Activated CD4-positive, alpha-beta T cell treated with anti-CD3 and anti-CD28 coated beads, Interleukin-2, amount 50 U/mL, for 1 hour (primary cell): ENCODE results near the gene DDO.

ENCODE experiments used
- DNase-seq: peaks from one replicate; pipeline ENCODE4 v3.0.0-alpha.2; 2020

DDO gene

DNA sequence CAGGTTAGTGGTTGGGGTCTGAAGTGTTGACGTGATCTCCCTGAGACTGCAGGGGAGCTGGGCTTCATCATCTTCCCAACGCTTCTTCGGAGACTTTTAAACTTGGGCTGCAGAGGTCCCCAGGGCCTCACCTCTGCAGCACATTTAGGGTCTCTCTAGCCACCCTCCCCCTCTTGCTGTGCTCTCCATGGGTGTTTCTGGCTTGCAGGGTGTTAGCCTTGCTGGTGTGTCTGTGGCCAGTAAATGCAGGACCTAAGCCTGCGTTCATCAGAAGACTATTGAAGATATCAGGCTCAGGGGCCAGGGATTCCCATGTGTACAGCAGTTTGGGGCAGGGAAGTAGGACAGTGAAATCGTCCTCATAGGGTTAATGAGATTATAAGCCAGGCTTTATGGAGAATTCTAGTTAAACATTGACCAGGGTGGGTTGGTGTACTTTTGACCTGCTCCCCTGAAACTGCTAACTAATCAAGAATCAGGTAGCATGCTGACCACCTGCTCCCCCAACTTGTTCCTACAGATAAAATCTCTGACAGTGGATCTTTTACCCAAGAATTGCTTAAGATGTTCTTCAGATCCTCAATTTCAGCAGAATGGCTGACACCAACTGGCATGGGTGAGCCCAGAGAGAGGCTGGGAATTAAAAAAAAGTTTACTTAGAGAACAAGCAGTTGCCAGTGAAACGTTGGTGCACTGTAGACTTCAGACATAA is 3.8 kb upstream of the DDO start:
- DNase-seq = no peak

- DNase-seq = no peak
These were observed 3.2 kb upstream of the DDO start for GRCh38 chr6:110418594-110418993.

GRCh38 chr6:110414669-110415068 is 706 bp downstream of the DDO start:
- no peak for DNase-seq

DNA sequence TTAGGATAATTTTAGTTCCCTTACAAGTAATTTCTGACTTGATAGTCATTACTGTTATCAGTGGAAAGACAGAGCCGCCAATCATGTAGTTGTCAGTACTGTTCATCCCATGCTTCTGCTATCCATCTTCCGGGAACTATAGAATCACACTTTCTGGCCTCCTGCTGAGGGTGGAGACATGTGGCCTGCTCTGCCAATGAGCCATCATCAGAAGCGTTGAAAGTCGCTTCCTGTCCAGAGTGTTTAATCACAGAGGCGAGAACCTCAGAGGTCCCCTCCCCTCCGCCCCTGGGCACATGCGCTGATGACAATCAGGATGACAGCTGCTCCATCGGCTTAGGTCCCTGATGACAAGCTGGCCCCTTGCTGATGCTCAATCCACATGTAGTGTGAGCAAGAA is 3.0 kb downstream of the DDO start:
- DNase-seq = no peak

GRCh38 chr6:110410511-110410910 is 4.9 kb downstream of the DDO start:
- DNase-seq = no peak

DNA sequence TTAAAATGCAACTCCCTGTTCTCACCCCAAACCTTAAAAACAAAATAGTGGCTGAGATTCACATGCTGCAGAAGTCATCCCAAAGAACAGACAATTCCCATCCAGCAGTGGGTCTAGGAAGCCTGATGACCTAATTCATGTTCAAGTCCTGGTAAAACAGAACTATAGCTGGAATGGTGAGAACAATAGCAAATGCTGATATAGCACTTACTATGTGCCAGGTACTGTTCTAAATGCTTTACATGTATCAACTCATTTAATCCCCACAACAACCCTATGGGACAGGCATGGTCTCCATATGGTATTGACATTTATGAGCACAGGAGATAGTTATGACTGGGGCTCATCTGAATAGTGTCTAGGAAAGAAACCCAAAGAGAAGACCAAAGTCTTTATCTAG is 5.6 kb downstream of the DDO start:
- no peak for DNase-seq

- no peak for DNase-seq
These were observed 6.5 kb downstream of the DDO start for GRCh38 chr6:110408901-110409300.

- DNase-seq = no peak
These were observed 10.8 kb downstream of the DDO start for GRCh38 chr6:110404607-110405006.

DNA sequence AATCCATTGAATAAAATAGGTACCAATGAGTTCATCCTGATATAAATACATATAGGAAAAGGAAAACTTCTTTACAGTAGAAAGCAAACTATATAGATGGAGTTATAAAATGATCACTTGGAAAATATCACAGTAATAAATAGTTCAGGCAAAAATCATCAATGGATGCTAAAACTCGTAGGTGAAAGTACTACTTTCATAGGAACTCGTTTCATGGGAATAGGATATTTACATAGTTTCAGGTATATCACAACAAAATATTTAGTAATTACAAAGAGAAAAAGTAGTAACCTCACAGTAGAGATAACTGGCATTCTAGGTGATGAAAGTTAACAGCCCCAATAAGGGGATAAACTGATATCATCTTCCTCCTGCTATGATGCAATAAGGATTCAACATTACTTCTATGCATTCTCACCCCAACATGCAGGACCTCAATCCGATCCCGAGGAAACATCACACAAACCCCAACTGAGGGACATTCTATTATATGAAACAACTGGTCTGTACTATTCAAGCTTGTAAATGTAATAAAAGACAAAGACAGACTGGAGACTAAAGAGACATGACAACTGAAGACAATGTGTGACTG is 13.7 kb downstream of the DDO start:
- DNase-seq = no peak

DNA sequence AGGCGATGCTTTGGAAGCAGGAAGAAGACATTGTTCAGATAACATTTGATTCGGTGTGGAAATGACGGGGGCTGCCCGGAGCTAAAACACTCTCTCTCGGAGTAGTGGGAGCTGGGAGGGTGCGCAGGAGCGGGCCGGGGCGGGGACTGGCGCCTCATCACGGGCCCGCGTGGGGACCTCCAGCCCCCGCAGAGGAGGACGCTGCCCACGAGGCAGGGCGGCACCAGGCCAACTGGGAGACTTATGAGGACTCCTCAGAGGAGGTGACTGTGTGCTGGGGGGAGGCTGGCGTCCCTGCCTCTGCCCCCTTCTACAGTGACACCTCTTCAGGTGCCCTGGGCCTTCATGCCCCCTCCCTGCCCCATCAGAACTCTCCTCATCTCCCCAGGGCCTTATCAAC is 15.2 kb downstream of the DDO start:
- no peak for DNase-seq

- no peak for DNase-seq
These were observed 15.9 kb downstream of the DDO start for GRCh38 chr6:110399219-110400071.

- no peak for DNase-seq
These were observed 16.6 kb downstream of the DDO start for GRCh38 chr6:110398778-110399177.

GRCh38 chr6:110395221-110395620 is 20.2 kb downstream of the DDO start:
- DNase-seq = no peak

DNA sequence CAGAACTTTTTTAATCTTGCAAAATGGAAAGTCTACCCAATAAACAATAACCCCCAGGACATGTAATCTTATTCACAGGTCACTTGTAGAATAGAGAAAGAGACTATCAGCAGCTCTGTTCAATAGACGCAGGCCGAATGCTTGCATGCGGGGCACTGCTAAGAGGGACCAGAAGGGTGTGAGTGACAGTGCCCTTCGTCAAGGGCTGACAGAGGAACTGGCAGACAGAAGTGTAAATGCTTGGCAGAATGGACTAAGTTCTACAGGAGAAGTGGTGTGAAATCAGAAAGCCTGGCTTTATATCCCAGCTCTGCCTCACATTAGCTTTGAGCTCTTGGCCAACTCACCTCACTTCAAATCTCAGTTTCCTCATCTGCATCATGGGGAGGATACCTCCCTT is 21.0 kb downstream of the DDO start:
- no peak for DNase-seq

DNA sequence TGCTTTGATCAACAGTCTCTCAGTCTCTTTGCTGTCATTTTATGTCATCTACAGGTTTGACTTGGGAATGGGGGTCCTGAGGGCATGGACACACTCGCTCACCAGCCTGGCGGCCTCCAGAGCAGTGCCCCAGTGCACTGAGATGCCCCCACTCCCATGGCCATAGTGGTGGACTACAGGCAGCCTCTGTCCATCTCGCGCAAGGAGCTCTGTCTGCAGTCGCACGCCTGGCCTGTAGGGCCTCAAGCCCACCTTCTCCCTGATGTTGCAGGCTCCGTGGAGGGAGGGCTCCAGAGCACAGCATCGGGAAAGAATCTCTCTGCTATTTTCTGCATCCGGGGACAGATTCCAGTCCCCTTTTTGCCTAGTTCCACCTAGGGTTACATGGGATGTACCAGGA is 22.6 kb downstream of the DDO start:
- DNase-seq = no peak

GRCh38 chr6:110390404-110390803 is 25.0 kb downstream of the DDO start:
- DNase-seq = no peak

DNA sequence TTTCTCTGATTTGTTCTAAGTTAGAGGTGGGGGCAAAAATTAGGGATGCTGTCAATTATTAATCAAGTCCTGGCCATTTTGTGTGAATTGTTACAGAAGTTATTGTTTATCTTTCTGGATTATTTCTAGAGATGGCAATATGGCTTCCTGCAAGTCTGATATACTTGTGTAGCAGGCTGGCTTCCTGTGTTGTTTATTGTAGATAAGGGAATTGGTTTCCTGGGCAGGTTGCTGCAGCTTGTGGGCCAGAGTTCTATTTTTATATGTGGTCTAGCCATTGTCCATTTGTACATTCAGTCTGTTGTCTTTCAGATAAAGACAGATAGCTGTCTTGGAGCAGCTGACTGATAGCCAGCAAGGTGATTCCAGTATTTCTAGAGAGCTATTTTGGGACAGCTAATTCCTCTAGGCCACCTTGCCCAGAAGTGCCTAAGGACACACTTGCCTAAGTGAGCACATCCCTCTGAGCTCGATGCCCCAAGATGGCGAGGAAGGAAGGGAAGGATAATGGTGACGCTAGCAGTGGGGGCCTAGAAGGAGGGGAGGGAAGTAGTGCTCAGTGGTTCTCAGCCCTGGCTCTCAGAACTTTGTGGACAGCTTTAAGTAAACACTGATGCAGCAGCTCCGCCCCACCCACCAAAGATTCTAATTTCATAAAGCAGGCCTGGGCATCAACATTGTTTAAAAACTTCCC is 25.5 kb downstream of the DDO start:
- DNase-seq = no peak

GRCh38 chr6:110387986-110388385 is 27.4 kb downstream of the DDO start:
- no peak for DNase-seq

GRCh38 chr6:110385458-110385863 is 29.9 kb downstream of the DDO start:
- DNase-seq = no peak

DNA sequence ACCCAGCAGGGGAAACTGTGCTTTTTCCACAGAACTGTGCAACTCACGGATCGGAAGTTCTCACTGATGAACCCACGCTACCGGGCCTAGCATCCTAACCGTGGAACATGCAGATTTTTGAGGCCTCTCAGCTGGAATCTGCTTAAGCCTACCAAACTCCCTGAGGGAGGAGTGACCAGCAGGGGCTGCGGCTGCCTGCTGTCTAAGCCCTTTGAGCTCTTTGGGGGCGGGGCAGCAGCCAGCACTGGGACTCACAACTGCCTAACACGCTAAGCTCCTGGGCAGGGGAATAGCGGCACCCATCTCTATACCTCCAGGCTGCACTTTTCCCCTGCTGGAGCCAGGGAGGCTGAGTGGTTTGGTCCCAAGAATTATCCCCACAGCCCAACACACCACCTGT is 36.8 kb downstream of the DDO start:
- no peak for DNase-seq

GRCh38 chr6:110369066-110369465 is 46.3 kb downstream of the DDO start:
- DNase-seq = no peak

- no peak for DNase-seq
These were observed 47.1 kb downstream of the DDO start for GRCh38 chr6:110368284-110368683.

DNA sequence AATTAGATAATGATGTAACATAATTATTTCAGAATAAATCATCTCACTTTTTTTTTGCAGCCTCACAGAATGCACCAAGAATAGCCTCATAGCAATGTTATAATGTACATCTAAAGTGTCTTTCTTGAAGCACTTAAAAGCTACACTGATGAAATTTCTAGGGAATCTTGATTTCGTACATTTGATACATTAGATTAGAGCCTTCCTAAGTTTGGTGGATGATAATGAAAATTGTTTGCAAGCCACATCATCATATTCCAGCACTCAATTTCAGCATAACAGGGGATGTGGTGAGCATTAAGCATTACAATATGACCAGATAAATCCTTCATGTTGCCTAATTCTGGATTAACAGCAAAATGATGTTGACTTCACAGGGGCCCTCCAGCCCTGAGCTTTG is 47.5 kb downstream of the DDO start:
- DNase-seq = no peak

DNA sequence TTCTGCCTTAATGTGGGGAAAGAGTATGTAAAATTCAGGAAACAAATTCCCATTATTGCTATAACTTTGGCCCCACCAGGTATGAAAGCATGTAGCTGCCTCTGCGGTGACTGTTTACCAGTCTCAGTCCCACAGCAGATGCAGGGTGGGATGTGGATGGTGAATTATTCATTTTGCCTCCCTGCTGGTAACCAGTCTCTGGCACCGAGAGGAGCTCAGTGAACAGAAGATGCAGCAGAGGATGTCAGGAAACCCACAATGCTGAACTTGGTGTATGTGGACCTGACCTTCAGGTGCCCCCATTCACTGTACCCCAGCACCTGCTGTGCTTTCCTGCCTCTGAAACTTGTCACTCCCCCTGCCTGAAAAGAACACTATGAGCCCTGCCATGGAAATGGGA is 48.4 kb downstream of the DDO start:
- no peak for DNase-seq
